MM.1S (cell line): ENCODE results near the gene AGK.
A peak's percentile ranks its signal among the peaks of the same experiment; 100 is the strongest.

Experiments
- DNase-seq: peaks from one replicate; pipeline ENCODE4 v3.0.0-alpha.2; 2015
- H2AFZ ChIP-seq: fragments of 300-600 bp; sonication (generic); 2 replicates; pipeline ENCODE4 v1.6.0; 2016; ENCODE audit warnings: antibody characterized with exemption, low read length
- H3F3A ChIP-seq: fragments of 300-600 bp; sonication (generic); 2 replicates; pipeline ENCODE4 v1.6.1; 2016; ENCODE audit warnings: mild to moderate bottlenecking, antibody characterized with exemption, low read length, moderate library complexity, mixed read lengths; ENCODE audit not compliant: insufficient read depth
- H3K27ac ChIP-seq: fragments of 300-600 bp; sonication (generic); 2 replicates; pipeline ENCODE4 v1.5.1; 2016; ENCODE audit warnings: mild to moderate bottlenecking, low read length
- H3K27me3 ChIP-seq: fragments of 300-600 bp; sonication (generic); replicated peaks from 2 replicates; pipeline ENCODE4 v1.6.0; 2016; ENCODE audit warnings: low read length; ENCODE audit not compliant: insufficient read depth
- H3K36me3 ChIP-seq: fragments of 300-600 bp; sonication (generic); replicated peaks from 2 replicates; pipeline ENCODE4 v1.6.1; 2016; ENCODE audit warnings: mild to moderate bottlenecking, low read length, mixed read lengths; ENCODE audit not compliant: insufficient read depth
- H3K4me1 ChIP-seq: fragments of 300-600 bp; sonication (generic); 2 replicates; pipeline ENCODE4 v1.6.1; 2016; ENCODE audit warnings: low read length, mixed read lengths
- H3K4me2 ChIP-seq: fragments of 300-600 bp; sonication (generic); 2 replicates; pipeline ENCODE4 v1.6.0; 2016; ENCODE audit warnings: low read depth, low read length
- H3K4me3 ChIP-seq: fragments of 300-600 bp; sonication (generic); 2 replicates; pipeline ENCODE4 v1.5.1; 2016; ENCODE audit warnings: low read length, mixed read lengths
- H3K79me2 ChIP-seq: fragments of 300-600 bp; sonication (generic); 2 replicates; pipeline ENCODE4 v1.6.1; 2016; ENCODE audit warnings: mixed run types, low read length, mixed read lengths
- H3K9ac ChIP-seq: fragments of 300-600 bp; sonication (generic); 2 replicates; pipeline ENCODE4 v1.6.1; 2016; ENCODE audit warnings: low read length, mixed read lengths
- H3K9me2 ChIP-seq: fragments of 300-600 bp; sonication (generic); replicated peaks from 2 replicates; pipeline ENCODE4 v1.6.1; 2016; ENCODE audit warnings: mild to moderate bottlenecking, low read length, mixed read lengths; ENCODE audit not compliant: insufficient read depth
- H3K9me3 ChIP-seq: fragments of 300-600 bp; sonication (generic); replicated peaks from 2 replicates; pipeline ENCODE4 v1.6.1; 2016; ENCODE audit warnings: mild to moderate bottlenecking, low read length, mixed read lengths; ENCODE audit not compliant: insufficient read depth
- H4K20me1 ChIP-seq: fragments of 300-600 bp; sonication (generic); 2 replicates; pipeline ENCODE4 v1.6.1; 2016; ENCODE audit warnings: mild to moderate bottlenecking, low read length, moderate library complexity, mixed read lengths; ENCODE audit not compliant: insufficient read depth
- CTCF ChIP-seq: fragments of 300-600 bp; sonication (generic); IDR thresholded peaks from 2 replicates; pipeline ENCODE4 v1.5.1; 2016; ENCODE audit warnings: antibody characterized with exemption, low read length, mixed read lengths
- EZH2 ChIP-seq: fragments of 300-600 bp; sonication (generic); optimal IDR thresholded peaks from 2 replicates; pipeline ENCODE3; 2017; ENCODE audit warnings: low read depth, mild to moderate bottlenecking, antibody characterized with exemption, low read length, mixed read lengths
- EZH2phosphoT487 ChIP-seq: fragments of 300-600 bp; sonication (generic); IDR thresholded peaks from 2 replicates; pipeline ENCODE4 v1.6.1; 2018; ENCODE audit warnings: antibody characterized with exemption, low read length

AGK gene

GRCh38 chr7:141674702-141675101, 123.5 kb downstream of the AGK start:
- no peaks in the 10 kb centered on the region for H3K79me2 ChIP-seq
- no peaks in the 10 kb centered on the region for H3K36me3 ChIP-seq
- no peak overlapping the region for H2AFZ ChIP-seq
- H3K4me1 ChIP-seq: no peaks in the 10 kb centered on the region
- peak; percentile 62 for TF ChIP-seq CTCF
- TF ChIP-seq EZH2phosphoT487: no peak
- no peak for TF ChIP-seq EZH2
- H3K4me3 ChIP-seq: no peak overlapping the region
- no peak overlapping the region for H3K27ac ChIP-seq
- H3K4me2 ChIP-seq: no peak overlapping the region
- no peaks in the 10 kb centered on the region for H4K20me1 ChIP-seq
- no peaks in the 10 kb centered on the region for H3F3A ChIP-seq
- no peak overlapping the region for H3K9ac ChIP-seq
- no peaks in the 10 kb centered on the region for H3K9me2 ChIP-seq
- DNase-seq: no peak
- no peaks in the 10 kb centered on the region for H3K27me3 ChIP-seq
- H3K9me3 ChIP-seq: no peaks in the 10 kb centered on the region

- no peaks in the 10 kb centered on the region for H3K27me3 ChIP-seq
- H3K9me2 ChIP-seq: no peaks in the 10 kb centered on the region
- H3F3A ChIP-seq: no peaks in the 10 kb centered on the region
- no peaks in the 10 kb centered on the region for H3K9me3 ChIP-seq
- no peak overlapping the region for H3K9ac ChIP-seq
- H3K4me3 ChIP-seq: no peak overlapping the region
- TF ChIP-seq CTCF (no peak), EZH2phosphoT487 (no peak), EZH2 (no peak)
- DNase-seq: no peak
- no peaks in the 10 kb centered on the region for H3K79me2 ChIP-seq
- no peaks in the 10 kb centered on the region for H3K4me1 ChIP-seq
- no peak overlapping the region for H3K27ac ChIP-seq
- no peak overlapping the region for H3K4me2 ChIP-seq
- H2AFZ ChIP-seq: no peak overlapping the region
- H4K20me1 ChIP-seq: no peaks in the 10 kb centered on the region
- no peaks in the 10 kb centered on the region for H3K36me3 ChIP-seq
Measured at GRCh38 chr7:141675436-141676215, 124.4 kb downstream of the AGK start.

GRCh38 chr7:141676618-141677017, 125.4 kb downstream of the AGK start:
- no peak overlapping the region for H3K27ac ChIP-seq
- TF ChIP-seq CTCF: no peak
- no peak for TF ChIP-seq EZH2
- TF ChIP-seq EZH2phosphoT487: no peak
- no peak overlapping the region for H3K4me2 ChIP-seq

More at GRCh38 chr7:141676618-141677017, 125.4 kb downstream of the AGK start:
- Histone ChIP-seq H3K9me3 (no peaks in the 10 kb centered on the region), H3K4me3 (no peak overlapping the region), H4K20me1 (no peaks in the 10 kb centered on the region), H3K4me1 (no peaks in the 10 kb centered on the region), H3K9ac (no peak overlapping the region), H3F3A (no peaks in the 10 kb centered on the region), H3K27me3 (no peaks in the 10 kb centered on the region), H3K79me2 (no peaks in the 10 kb centered on the region), H3K36me3 (no peaks in the 10 kb centered on the region), H3K9me2 (no peaks in the 10 kb centered on the region), H2AFZ (no peak overlapping the region)
- DNase-seq: no peak
